SK-N-SH (cell line): ENCODE results near the gene CXCL3. TPM values are rescaled to one million over a fixed set of nuclear protein-coding genes. Genes with fewer than 3 reads are reported as not detected.

Experiments used
- CTCF ChIA-PET: fragments of 300-600, 350-600 bp; formaldehyde crosslinking; extraction: SDS; loops from one replicate; lab custom pipeline; 2021; lab: Yijun Ruan, JAX
- POLR2A ChIA-PET: fragments of 350-600 bp; sonication (Branson Sonifier 250); formaldehyde crosslinking; extraction: SDS; loops from one replicate; lab custom pipeline; 2020; ENCODE audit warnings: antibody characterized with exemption, inconsistent platforms; lab: Yijun Ruan, JAX
- DNase-seq: peaks from one replicate; pipeline ENCODE4 v3.0.0; 2012
- H2AFZ ChIP-seq: fragments of 200-600 bp; sonication (generic); 2 replicates; pipeline ENCODE4 v1.8.1; 2016; ENCODE audit warnings: antibody characterized with exemption, mild to moderate bottlenecking, low read depth
- H3F3A ChIP-seq: fragments of 200-600 bp; sonication (generic); replicated peaks from 2 replicates; pipeline ENCODE3; 2016; ENCODE audit warnings: antibody characterized with exemption, mild to moderate bottlenecking; ENCODE audit not compliant: insufficient read depth
- H3K27ac ChIP-seq, 2 experiments: fragments of 200-500 bp in 1 of 2; fragments of 200-600 bp in 1 of 2; sonication (Bioruptor generic) in 1 of 2; sonication (generic), shearing (Covaris generic) in 1 of 2; 2 replicates each; pipeline versions ENCODE4 v1.5.1 to v1.6.1; 2014 to 2016; ENCODE audit warnings: low read depth in 2 of 2, inconsistent platforms in 1 of 2, low read length in 1 of 2, mild to moderate bottlenecking in 1 of 2, mixed read lengths in 1 of 2
- H3K27me3 ChIP-seq: fragments of 200-600 bp; sonication (generic), shearing (Covaris generic); 2 replicates; pipeline ENCODE4 v1.6.1; 2016; ENCODE audit warnings: mixed run types; ENCODE audit not compliant: insufficient read depth
- H3K36me3 ChIP-seq, 2 experiments: fragments of 200-500 bp in 1 of 2; fragments of 200-600 bp in 1 of 2; sonication (Bioruptor generic) in 1 of 2; sonication (generic) in 1 of 2; replicated peaks in 1 of 2; 2 replicates each; pipeline versions ENCODE3 to v1.5.1; 2014 to 2016; ENCODE audit warnings: low read length in 1 of 2, mild to moderate bottlenecking in 1 of 2; ENCODE audit not compliant: insufficient read depth in 2 of 2, control insufficient read depth in 1 of 2
- H3K4me1 ChIP-seq, 2 experiments: fragments of 200-500 bp in 1 of 2; fragments of 200-600 bp in 1 of 2; sonication (Bioruptor generic) in 1 of 2; sonication (generic), shearing (Covaris generic) in 1 of 2; 2 replicates each; pipeline versions ENCODE4 v1.5.1 to v1.6.1; 2014 to 2016; ENCODE audit warnings: low read depth in 1 of 2, low read length in 1 of 2, mixed run types in 1 of 2; ENCODE audit not compliant: insufficient read depth in 2 of 2, control insufficient read depth in 1 of 2
- H3K4me2 ChIP-seq: fragments of 200-600 bp; sonication (generic), shearing (Covaris generic); 2 replicates; pipeline ENCODE4 v1.6.1; 2017; ENCODE audit warnings: mixed run types
- H3K4me3 ChIP-seq, 2 experiments: fragments of 200-500 bp in 1 of 2; fragments of 200-600 bp in 1 of 2; sonication (Bioruptor generic) in 1 of 2; sonication (generic), shearing (Covaris generic) in 1 of 2; 2 replicates each; pipeline versions ENCODE4 v1.5.1 to v1.8.1; 2014 to 2016; ENCODE audit warnings: low read depth in 2 of 2, inconsistent platforms in 1 of 2, low read length in 1 of 2, mild to moderate bottlenecking in 1 of 2, mixed read lengths in 1 of 2, moderate library complexity in 1 of 2
- H3K79me2 ChIP-seq: fragments of 200-600 bp; sonication (generic); 2 replicates; pipeline ENCODE4 v1.8.1; 2017; ENCODE audit warnings: mild to moderate bottlenecking; ENCODE audit not compliant: insufficient read depth
- H3K9ac ChIP-seq: fragments of 200-600 bp; sonication (generic); 2 replicates; pipeline ENCODE4 v1.6.1; 2017; ENCODE audit warnings: mixed run types
- H3K9me2 ChIP-seq: fragments of 200-600 bp; sonication (generic); 2 replicates; pipeline ENCODE4 v1.6.1; 2017; ENCODE audit warnings: mixed run types
- H3K9me3 ChIP-seq: fragments of 200-600 bp; sonication (generic); 2 replicates; pipeline ENCODE4 v1.6.1; 2017; ENCODE audit warnings: mixed run types, mild to moderate bottlenecking, moderate library complexity
- H4K20me1 ChIP-seq: fragments of 200-600 bp; sonication (generic); 2 replicates; pipeline ENCODE4 v1.6.1; 2017; ENCODE audit warnings: mild to moderate bottlenecking, mixed run types; ENCODE audit not compliant: insufficient read depth
- CHD2 ChIP-seq: fragments of 150-350 bp; IDR thresholded peaks from 2 replicates; pipeline ENCODE4 v1.6.1; 2018; ENCODE audit warnings: low read length; ENCODE audit not compliant: partially characterized antibody
- CTCF ChIP-seq: fragments of 200-600 bp; sonication (generic); IDR thresholded peaks from 2 replicates; pipeline ENCODE4 v1.6.1; 2017; ENCODE audit warnings: antibody characterized with exemption, mild to moderate bottlenecking, moderate library complexity
- ELF1 ChIP-seq: IDR thresholded peaks from 2 replicates; pipeline ENCODE4 v1.4.0; 2012
- EP300 ChIP-seq, 2 experiments: IDR thresholded peaks; 2 replicates each; pipeline versions ENCODE4 v1.4.0 to v1.6.1; 2012; ENCODE audit warnings: borderline replicate concordance in 1 of 2, low read depth in 1 of 2, low read length in 1 of 2
- EZH2phosphoT487 ChIP-seq: fragments of 200-600 bp; sonication (generic); IDR thresholded peaks from 2 replicates; pipeline ENCODE4 v1.6.1; 2017; ENCODE audit warnings: low read depth, mixed run types, mild to moderate bottlenecking, antibody characterized with exemption, moderate library complexity, borderline replicate concordance
- GABPA ChIP-seq: IDR thresholded peaks from 2 replicates; pipeline ENCODE4 v1.4.0; 2012; ENCODE audit warnings: low read depth, mild to moderate bottlenecking
- IRF3 ChIP-seq: fragments of 150-350 bp; IDR thresholded peaks from 2 replicates; pipeline ENCODE4 v1.6.1; 2016; ENCODE audit warnings: mild to moderate bottlenecking, low read depth, low read length
- JUND ChIP-seq: IDR thresholded peaks from 2 replicates; pipeline ENCODE4 v1.4.0; 2012
- NFIC ChIP-seq: IDR thresholded peaks from 2 replicates; pipeline ENCODE4 v1.4.0; 2012; ENCODE audit warnings: borderline replicate concordance
- PBX3 ChIP-seq: IDR thresholded peaks from 2 replicates; pipeline ENCODE4; 2012
- POLR2AphosphoS5 ChIP-seq: IDR thresholded peaks from 2 replicates; pipeline ENCODE4 v1.6.1; 2012; ENCODE audit warnings: low read depth, low read length
- RAD21 ChIP-seq: IDR thresholded peaks from 2 replicates; pipeline ENCODE4 v1.6.1; 2012; ENCODE audit warnings: mild to moderate bottlenecking, low read length
- RCOR1 ChIP-seq: fragments of 150-350 bp; IDR thresholded peaks from 2 replicates; pipeline ENCODE4 v1.6.1; 2017; ENCODE audit warnings: antibody characterized with exemption, low read length
- RFX5 ChIP-seq: IDR thresholded peaks from 2 replicates; pipeline ENCODE4 v1.6.1; 2012; ENCODE audit warnings: mild to moderate bottlenecking, improper control_type of control experiment, low read length
- SIN3A ChIP-seq: IDR thresholded peaks from 2 replicates; pipeline ENCODE4 v1.6.1; 2012; ENCODE audit warnings: low read depth, mild to moderate bottlenecking, low read length, moderate library complexity, borderline replicate concordance
- SMC3 ChIP-seq: IDR thresholded peaks from 2 replicates; pipeline ENCODE4 v1.6.1; 2012; ENCODE audit warnings: low read depth, low read length, improper control_type of control experiment
- TAF1 ChIP-seq: IDR thresholded peaks from 2 replicates; pipeline ENCODE4 v1.6.1; 2012; ENCODE audit warnings: low read depth, mild to moderate bottlenecking, low read length, moderate library complexity, borderline replicate concordance
- USF2 ChIP-seq: fragments of 150-350 bp; IDR thresholded peaks from 2 replicates; pipeline ENCODE4 v1.6.1; 2017; ENCODE audit warnings: antibody characterized with exemption, low read length, low read depth, borderline replicate concordance
- WGBS: methylation state at CpG from one replicate; pipeline ENCODE4 v1.1.6; 2017; ENCODE audit warnings: low lambda C conversion rate; 5-methylcytosine and 5-hydroxymethylcytosine counted together
- polyA plus RNA-seq, 3 experiments: library from polyadenylated mRNA; depleted of rRNA; stranded (reverse); fragments of >200 nt; gene quantifications; 2 replicates each; pipeline ENCODE4 v1.2.3, GENCODE V29; 2012
- TF ChIP-seq, protein P1 (sequence below): IDR thresholded peaks from 2 replicates; pipeline ENCODE4 v1.6.1; 2012; ENCODE audit warnings: mild to moderate bottlenecking, low read depth, low read length, moderate library complexity

Gene CXCL3
- polyA plus RNA-seq, 1 of the 3 experiments (the other 2 are of a cell fraction), result 0.31 TPM

- Histone ChIP-seq H3K79me2 (no peaks in the 10 kb centered on the region), H3K27me3 (no peaks in the 10 kb centered on the region), H3K9me3 (no peaks in the 10 kb centered on the region), H3K36me3 (no peaks in the 10 kb centered on the region), H3K9ac (no peak overlapping the region), H3F3A (no peaks in the 10 kb centered on the region), H3K27ac (no peak overlapping the region), H3K4me1 (no peaks in the 10 kb centered on the region), H3K9me2 (no peaks in the 10 kb centered on the region), H4K20me1 (no peaks in the 10 kb centered on the region), H2AFZ (no peak overlapping the region), H3K4me2 (no peak overlapping the region), H3K4me3 (no peak overlapping the region)
- ChIA-PET CTCF (no interaction called here), POLR2A (no interaction called here)
- WGBS, result 0% methylated on average over 1 of the region's 1 CpG
- no peak for DNase-seq
- TF ChIP-seq RFX5, result no peak
- TF ChIP-seq, protein P1, sequence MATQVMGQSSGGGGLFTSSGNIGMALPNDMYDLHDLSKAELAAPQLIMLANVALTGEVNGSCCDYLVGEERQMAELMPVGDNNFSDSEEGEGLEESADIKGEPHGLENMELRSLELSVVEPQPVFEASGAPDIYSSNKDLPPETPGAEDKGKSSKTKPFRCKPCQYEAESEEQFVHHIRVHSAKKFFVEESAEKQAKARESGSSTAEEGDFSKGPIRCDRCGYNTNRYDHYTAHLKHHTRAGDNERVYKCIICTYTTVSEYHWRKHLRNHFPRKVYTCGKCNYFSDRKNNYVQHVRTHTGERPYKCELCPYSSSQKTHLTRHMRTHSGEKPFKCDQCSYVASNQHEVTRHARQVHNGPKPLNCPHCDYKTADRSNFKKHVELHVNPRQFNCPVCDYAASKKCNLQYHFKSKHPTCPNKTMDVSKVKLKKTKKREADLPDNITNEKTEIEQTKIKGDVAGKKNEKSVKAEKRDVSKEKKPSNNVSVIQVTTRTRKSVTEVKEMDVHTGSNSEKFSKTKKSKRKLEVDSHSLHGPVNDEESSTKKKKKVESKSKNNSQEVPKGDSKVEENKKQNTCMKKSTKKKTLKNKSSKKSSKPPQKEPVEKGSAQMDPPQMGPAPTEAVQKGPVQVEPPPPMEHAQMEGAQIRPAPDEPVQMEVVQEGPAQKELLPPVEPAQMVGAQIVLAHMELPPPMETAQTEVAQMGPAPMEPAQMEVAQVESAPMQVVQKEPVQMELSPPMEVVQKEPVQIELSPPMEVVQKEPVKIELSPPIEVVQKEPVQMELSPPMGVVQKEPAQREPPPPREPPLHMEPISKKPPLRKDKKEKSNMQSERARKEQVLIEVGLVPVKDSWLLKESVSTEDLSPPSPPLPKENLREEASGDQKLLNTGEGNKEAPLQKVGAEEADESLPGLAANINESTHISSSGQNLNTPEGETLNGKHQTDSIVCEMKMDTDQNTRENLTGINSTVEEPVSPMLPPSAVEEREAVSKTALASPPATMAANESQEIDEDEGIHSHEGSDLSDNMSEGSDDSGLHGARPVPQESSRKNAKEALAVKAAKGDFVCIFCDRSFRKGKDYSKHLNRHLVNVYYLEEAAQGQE, result peak; percentile 77; the same call in 1 of the 2 replicates
These were observed 24.2 kb downstream of the CXCL3 start for GRCh38 chr4:74014332-74014731.

DNA sequence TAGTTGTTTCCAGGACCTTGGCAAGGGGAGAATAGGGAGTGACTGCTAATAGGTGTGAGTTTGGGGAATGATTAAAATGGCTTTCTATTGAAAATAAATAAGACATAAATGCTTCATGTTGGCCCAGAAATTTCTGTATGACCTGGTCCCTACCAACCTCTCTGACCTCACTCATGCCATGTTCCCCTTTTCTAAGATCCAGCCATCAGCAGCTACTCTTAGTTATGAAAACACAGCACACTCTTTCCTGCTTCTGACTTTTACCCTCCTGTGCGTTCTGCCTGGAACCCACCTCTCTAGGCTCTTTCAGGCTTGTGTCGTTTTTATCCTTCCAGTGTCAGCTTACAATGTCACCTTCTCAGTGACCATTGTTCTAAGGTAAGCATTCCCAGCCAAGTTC, 25.2 kb downstream of the CXCL3 start:
- no peaks in the 10 kb centered on the region for H3K9me3 ChIP-seq
- no peak overlapping the region for H3K9ac ChIP-seq
- no peak overlapping the region for H3K4me3 ChIP-seq
- no peaks in the 10 kb centered on the region for H3K4me1 ChIP-seq
- no peaks in the 10 kb centered on the region for H3K79me2 ChIP-seq
- H3K36me3 ChIP-seq, result no peaks in the 10 kb centered on the region
- H3K4me2 ChIP-seq, result no peak overlapping the region
- no peak overlapping the region for H2AFZ ChIP-seq
- H3F3A ChIP-seq, result no peaks in the 10 kb centered on the region
- no peak for DNase-seq
- H3K9me2 ChIP-seq, result no peaks in the 10 kb centered on the region
- no peaks in the 10 kb centered on the region; the same call in 1 of the 2 replicates for H3K27me3 ChIP-seq
- ChIA-PET CTCF (interaction anchor here (0.5 kb wide), 1 partner anchor 43 kb away, joined by 3 read pairs; no protein-coding TSS in a partner anchor), POLR2A (no interaction called here)
- no peak overlapping the region for H3K27ac ChIP-seq
- TF ChIP-seq CTCF, result no peak
- no peak for TF ChIP-seq EZH2phosphoT487
- no peak for TF ChIP-seq NFIC
- TF ChIP-seq POLR2AphosphoS5, result no peak
- no peak for TF ChIP-seq EP300 (IDR thresholded peaks at IDR 0.05; ENCODE audit: borderline replicate concordance in 1 of 2, low read depth in 1 of 2, low read length in 1 of 2)
- TF ChIP-seq CHD2, result no peak
- no peak for TF ChIP-seq IRF3
- no peak for TF ChIP-seq SIN3A
- no peak for TF ChIP-seq RCOR1
- TF ChIP-seq JUND, result no peak
- TF ChIP-seq PBX3, result no peak
- no peak for TF ChIP-seq RAD21
- no peak for TF ChIP-seq SMC3
- TF ChIP-seq GABPA, result no peak
- TF ChIP-seq ELF1, result no peak
- TF ChIP-seq USF2, result no peak
- no peak for TF ChIP-seq TAF1
- no peaks in the 10 kb centered on the region for H4K20me1 ChIP-seq
- WGBS, result 7% methylated on average over 2 of the region's 2 CpGs
